Memory B cell (primary cell): ENCODE results near the gene COMMD6.

ENCODE experiments used
- ATAC-seq: fragments of 150-1000 bp; cut with Tn5 transposase; 2 replicates; pipeline ENCODE4 v1.10.0; 2021; ENCODE audit warnings: low read depth, mild to moderate bottlenecking, moderate library complexity
- DNase-seq, 2 donors: peaks; one replicate each; pipeline ENCODE4 v3.0.0; 2022; ENCODE audit warnings: low spot score in 2 of 2
- H3K27ac Mint-ChIP-seq: one replicate; pipeline ENCODE4 v1.8.0; 2022; ENCODE audit warnings: mild to moderate bottlenecking, moderate library complexity, mixed read lengths
- H3K27me3 Mint-ChIP-seq: one replicate; pipeline ENCODE4 v1.8.0; 2022; ENCODE audit warnings: mixed read lengths
- H3K36me3 Mint-ChIP-seq: one replicate; pipeline ENCODE4 v1.8.0; 2022; ENCODE audit warnings: mild to moderate bottlenecking, mixed read lengths
- H3K4me1 Mint-ChIP-seq: one replicate; pipeline ENCODE4 v1.8.0; 2022; ENCODE audit warnings: mixed read lengths
- H3K4me3 Mint-ChIP-seq: one replicate; pipeline ENCODE4 v1.8.0; 2022; ENCODE audit warnings: mild to moderate bottlenecking, moderate library complexity, mixed read lengths
- H3K9me3 Mint-ChIP-seq: one replicate; pipeline ENCODE4 v1.8.0; 2022; ENCODE audit warnings: mixed read lengths

COMMD6 gene

DNA sequence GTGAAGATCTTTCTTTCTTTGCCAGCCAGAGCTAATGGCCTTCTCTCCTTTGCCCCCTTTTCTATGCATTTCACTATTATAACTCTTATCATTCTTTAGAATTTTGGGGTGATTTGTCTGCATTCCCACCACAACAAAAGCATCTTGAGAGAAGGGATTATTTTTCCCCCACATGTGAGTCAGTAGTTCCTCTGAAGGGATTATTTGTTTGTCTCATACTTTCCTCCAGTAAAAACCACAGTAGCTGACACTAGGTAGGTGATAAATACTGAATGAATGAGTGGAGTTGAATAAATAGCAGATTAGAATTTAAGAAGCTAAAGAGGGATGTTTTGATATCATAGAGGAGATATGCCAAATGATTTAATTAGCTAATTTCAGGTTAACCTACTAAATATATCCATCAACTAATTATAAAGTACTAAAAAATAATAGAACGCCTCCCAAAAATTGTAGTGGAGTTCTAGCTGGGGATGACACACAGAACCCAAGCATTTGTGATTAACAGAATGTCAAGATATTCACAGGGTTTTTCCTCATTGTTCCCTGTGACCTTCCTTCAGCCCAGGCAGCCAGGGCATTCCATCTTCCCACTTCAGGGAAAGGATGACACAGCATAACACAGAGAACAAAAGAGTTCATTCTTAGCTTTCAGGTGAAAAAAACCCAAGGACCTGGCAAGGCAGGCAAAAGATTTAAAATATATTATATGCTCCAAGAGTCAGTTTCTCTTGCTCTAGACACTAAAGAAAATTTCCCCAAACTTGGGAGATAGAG lies 52.2 kb downstream of the COMMD6 start:
- Mint-ChIP-seq H3K27me3 (peaks cover 22% of the 10 kb centered on the region), H3K4me3 (no peak overlapping the region), H3K9me3 (no peaks in the 10 kb centered on the region), H3K27ac (no peak overlapping the region), H3K4me1 (peaks cover 11% of the 10 kb centered on the region), H3K36me3 (no peaks in the 10 kb centered on the region)
- DNase-seq (no peak), ATAC-seq (no peak)

DNA sequence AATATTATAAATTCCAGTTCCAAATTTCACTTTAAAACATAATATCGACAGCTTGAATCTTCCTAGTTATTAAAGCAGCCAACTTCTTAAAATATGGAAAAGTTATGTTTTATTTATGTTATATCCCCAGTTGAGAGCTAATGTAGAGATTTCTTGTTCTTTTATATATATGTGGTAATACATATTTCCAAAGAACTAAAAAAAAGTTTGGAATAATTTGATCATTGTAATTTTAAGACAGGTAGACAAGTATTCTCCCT lies 54.9 kb downstream of the COMMD6 start:
- ATAC-seq = no peak
- DNase-seq = no peak
- no peaks in the 10 kb centered on the region for H3K9me3 Mint-ChIP-seq
- H3K4me3 Mint-ChIP-seq = peak overlapping the region; percentile 98
- peaks cover 27% of the 10 kb centered on the region for H3K27me3 Mint-ChIP-seq
- no peak overlapping the region for H3K27ac Mint-ChIP-seq
- no peaks in the 10 kb centered on the region for H3K36me3 Mint-ChIP-seq
- H3K4me1 Mint-ChIP-seq = peaks cover 11% of the 10 kb centered on the region

DNA sequence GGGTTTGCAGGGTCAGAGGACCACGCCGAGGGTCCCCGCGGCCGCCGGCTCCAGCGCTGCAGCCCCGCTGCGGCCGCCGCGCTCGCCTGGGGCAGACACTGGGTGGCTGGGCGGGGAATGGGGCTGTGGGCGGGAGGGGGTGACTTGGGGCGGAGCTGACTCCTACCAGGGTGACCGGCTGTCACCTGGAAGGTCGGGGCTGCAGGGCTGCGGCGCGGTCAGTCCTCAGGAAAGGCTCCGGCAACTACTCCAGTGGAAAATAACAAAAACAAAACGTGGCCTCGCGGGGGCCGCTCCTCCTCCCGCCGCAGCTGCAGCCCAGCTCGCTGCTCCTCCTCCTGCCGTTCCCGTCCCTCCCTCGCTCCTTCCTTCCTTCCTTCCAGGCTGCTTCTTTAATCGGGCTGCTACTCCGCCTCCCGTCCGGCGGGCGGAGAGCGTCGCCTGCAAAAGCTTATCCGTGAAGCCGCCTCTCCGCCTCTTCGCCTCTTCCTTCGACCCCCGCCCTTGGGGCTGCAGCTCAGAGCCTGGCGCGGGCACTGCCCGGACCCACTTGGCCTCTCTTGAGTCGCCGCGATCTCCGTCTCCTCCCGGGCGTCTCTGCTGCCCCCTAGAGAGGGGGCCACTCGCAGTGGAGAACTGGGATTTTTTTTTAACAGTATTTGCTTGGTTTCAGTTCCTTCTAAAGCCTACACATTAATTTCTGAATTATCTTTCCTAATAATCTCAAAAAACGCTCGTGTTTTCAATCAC lies 55.4 kb downstream of the COMMD6 start, which contains the start of gene TBC1D4:
TSS of gene TBC1D4 (minus strand) at position 100 of the 750 bp plus-strand sequence. CDS start 402 bp downstream, outside the sequence.
- H3K27me3 Mint-ChIP-seq = peaks cover 27% of the 10 kb centered on the region
- H3K4me1 Mint-ChIP-seq = peaks cover 11% of the 10 kb centered on the region
- DNase-seq = peak; percentile 53 to 56
- no peaks in the 10 kb centered on the region for H3K36me3 Mint-ChIP-seq
- ATAC-seq = peak; percentile 89
- H3K9me3 Mint-ChIP-seq = no peaks in the 10 kb centered on the region
- peak within 1 kb of the TSS; percentile 72 for H3K27ac Mint-ChIP-seq
- peak within 1 kb of the TSS; percentile 98 for H3K4me3 Mint-ChIP-seq

DNA sequence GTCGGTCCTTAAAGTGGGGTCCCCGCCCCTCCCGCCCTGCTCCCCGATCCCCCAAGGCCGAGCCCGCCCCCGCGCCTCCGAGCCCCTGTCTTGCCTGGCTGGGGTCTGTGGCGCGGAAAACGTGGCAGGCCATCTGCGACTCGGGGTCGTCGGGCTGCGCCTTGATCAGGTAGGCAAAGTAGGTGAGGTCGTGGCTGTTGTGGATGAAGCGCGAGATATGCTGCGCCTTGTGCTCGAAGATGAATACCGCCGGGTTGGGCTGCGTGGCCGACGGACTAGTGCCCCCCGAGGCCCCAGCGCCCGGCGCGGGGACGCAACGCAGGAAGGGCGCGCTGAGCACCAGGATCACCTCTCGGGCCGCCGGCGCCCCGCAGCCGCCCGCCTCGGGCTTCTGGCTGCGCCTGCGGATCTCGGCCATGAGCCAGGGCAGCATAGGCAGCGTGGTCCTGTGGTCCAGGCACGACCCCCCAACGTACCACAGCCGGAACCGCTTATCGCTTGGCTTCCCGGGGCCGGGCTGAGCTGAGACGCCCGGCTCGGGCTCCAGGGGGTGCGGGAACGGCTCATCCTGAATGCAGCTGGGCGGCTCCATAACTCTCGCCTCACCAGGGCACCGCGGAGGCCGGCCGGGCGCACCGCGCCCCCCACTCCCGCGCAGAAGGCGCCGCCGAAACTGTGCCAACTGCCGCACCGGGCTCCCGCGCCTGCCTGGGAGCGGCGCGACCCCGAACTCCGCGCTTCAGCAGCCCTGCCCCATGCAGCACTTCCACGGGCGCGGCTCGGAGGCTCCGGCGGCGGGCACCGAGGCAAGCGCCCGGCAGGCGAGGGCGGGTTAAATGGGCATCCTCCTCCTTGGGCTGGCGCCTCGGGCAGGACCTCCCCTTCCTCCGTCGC lies 56.2 kb downstream of the COMMD6 start:
- Mint-ChIP-seq H3K27me3 (peaks cover 24% of the 10 kb centered on the region), H3K27ac (peak overlapping the region; percentile 72), H3K4me3 (peak overlapping the region; percentile 74), H3K9me3 (no peaks in the 10 kb centered on the region), H3K4me1 (peaks cover 11% of the 10 kb centered on the region), H3K36me3 (no peaks in the 10 kb centered on the region)
- DNase-seq = peak; percentile 15 to 43
- ATAC-seq = peak; percentile 22

DNA sequence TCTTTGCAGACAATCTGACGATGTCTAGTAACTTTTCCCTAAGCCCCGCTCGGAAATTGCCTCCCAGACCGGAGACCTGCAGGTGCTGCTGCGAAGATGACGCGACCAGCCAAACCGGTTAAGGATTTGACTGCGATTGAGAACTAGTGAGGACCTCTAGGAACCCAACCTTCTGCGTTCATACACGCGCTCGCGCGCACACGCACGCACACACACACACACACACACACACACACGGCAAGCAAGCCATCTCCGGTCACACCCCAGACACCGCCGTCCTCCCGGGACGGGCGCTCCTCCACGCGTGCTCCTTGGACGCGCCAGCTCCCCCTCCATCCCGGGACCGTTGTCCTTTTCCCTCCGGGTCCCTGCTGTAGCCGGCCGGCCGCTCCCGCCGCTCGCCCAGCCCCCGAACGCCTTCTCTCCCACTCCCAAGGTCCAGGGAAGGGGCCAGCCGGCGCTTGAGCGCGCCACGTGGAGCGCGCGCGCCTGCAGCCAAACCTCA lies 56.9 kb downstream of the COMMD6 start:
- peak overlapping the region; percentile 72 for H3K27ac Mint-ChIP-seq
- no peaks in the 10 kb centered on the region for H3K36me3 Mint-ChIP-seq
- peaks cover 21% of the 10 kb centered on the region for H3K27me3 Mint-ChIP-seq
- H3K4me1 Mint-ChIP-seq = peaks cover 11% of the 10 kb centered on the region
- H3K9me3 Mint-ChIP-seq = no peaks in the 10 kb centered on the region
- ATAC-seq (peak; percentile 9), DNase-seq (peak in 1 of 2 donors; percentile 23)
- H3K4me3 Mint-ChIP-seq = peak overlapping the region; percentile 74

DNA sequence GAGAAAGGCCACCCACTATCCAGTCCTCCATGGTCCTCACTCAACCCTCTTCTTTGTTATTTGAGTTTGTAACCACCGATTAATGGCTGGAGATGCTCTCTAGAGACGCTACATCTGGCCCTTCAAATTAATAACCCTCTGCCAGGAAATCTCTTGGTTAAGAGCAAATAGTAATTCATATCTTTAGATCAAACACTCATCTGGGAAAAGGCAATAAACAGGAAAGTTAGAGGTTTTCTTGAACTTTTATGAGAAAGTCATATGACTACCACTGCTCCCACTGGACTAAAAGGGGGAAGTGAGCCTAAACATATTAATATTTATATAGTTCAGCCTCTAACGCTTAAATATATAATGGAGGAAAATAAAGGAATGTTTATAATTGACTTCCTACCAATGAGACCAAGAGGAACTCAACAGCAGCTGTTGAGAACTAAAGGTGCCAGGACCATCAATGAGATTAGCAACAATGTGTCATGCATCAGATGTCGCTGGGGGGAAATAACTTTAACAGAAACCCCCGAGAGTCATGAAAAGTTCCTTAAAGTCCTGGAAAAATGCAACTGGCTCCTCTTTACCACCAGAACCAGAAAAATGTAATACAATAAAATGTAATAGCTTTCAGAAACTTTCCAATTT lies 58.4 kb downstream of the COMMD6 start:
- H3K4me3 Mint-ChIP-seq = no peak overlapping the region
- H3K27me3 Mint-ChIP-seq = peaks cover 16% of the 10 kb centered on the region
- H3K36me3 Mint-ChIP-seq = no peaks in the 10 kb centered on the region
- DNase-seq (no peak), ATAC-seq (no peak)
- H3K4me1 Mint-ChIP-seq = peaks cover 11% of the 10 kb centered on the region
- no peak overlapping the region for H3K27ac Mint-ChIP-seq
- no peaks in the 10 kb centered on the region for H3K9me3 Mint-ChIP-seq

DNA sequence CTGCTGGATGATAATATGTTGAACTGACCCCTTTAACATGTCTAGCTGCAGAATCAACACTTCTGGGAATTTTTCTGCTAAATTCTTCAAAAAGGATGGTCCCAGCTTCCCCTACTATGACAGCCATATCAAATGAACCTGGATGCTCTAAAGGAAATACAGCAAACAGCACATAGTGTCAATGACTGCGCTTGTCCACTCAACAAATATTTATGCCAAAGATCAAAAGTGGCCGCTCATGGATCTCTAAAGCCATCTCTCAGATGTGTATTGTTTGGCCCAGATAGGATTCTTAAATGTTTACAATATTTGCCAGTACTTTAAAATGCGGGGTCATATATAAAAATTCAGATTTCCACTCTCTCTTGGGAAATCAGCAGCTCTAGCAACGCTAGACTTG lies 59.0 kb downstream of the COMMD6 start:
- peaks cover 11% of the 10 kb centered on the region for H3K4me1 Mint-ChIP-seq
- H3K9me3 Mint-ChIP-seq = no peaks in the 10 kb centered on the region
- H3K27me3 Mint-ChIP-seq = peaks cover 15% of the 10 kb centered on the region
- no peak for ATAC-seq
- H3K4me3 Mint-ChIP-seq = no peak overlapping the region
- DNase-seq = no peak
- no peak overlapping the region for H3K27ac Mint-ChIP-seq
- no peaks in the 10 kb centered on the region for H3K36me3 Mint-ChIP-seq
